IMR-90 (cell line): ENCODE results near the gene ESD.

Experiments used
- CEBPB ChIP-seq: IDR thresholded peaks from 2 replicates; pipeline ENCODE4 v1.6.1; 2012; ENCODE audit warnings: low read depth, low read length, improper control_type of control experiment
- CTCF ChIP-seq: conservative IDR thresholded peaks from 2 replicates; pipeline ENCODE4 v1.5.1; 2012; ENCODE audit warnings: mild to moderate bottlenecking, low read depth, low read length, improper control_type of control experiment
- MAFK ChIP-seq: IDR thresholded peaks from 2 replicates; pipeline ENCODE4 v1.6.1; 2012; ENCODE audit warnings: low read depth, low read length, improper control_type of control experiment
- MXI1 ChIP-seq: IDR thresholded peaks from 2 replicates; pipeline ENCODE4 v1.6.1; 2012; ENCODE audit warnings: low read depth, mild to moderate bottlenecking, low read length, moderate library complexity, borderline replicate concordance
- POLR2A ChIP-seq: IDR thresholded peaks from 2 replicates; pipeline ENCODE4 v1.6.1; 2012; ENCODE audit warnings: mild to moderate bottlenecking, low read depth, low read length
- RAD21 ChIP-seq: IDR thresholded peaks from 2 replicates; pipeline ENCODE4 v1.6.1; 2012; ENCODE audit warnings: low read length, improper control_type of control experiment
- RCOR1 ChIP-seq: IDR thresholded peaks from 2 replicates; pipeline ENCODE4 v1.6.1; 2012; ENCODE audit warnings: mild to moderate bottlenecking, low read length, improper control_type of control experiment; ENCODE audit not compliant: insufficient replicate concordance
- SMC3 ChIP-seq: fragments of 150-350 bp; IDR thresholded peaks from 2 replicates; pipeline ENCODE4 v1.6.1; 2016; ENCODE audit warnings: low read depth, mild to moderate bottlenecking, antibody characterized with exemption, low read length, moderate library complexity

- no peak for TF ChIP-seq CTCF
- TF ChIP-seq MXI1, result no peak
- no peak for TF ChIP-seq RAD21
- no peak for TF ChIP-seq POLR2A
- TF ChIP-seq MAFK, result no peak
- TF ChIP-seq CEBPB, result no peak
- no peak for TF ChIP-seq SMC3
- no peak for TF ChIP-seq RCOR1
These were observed 18.1 kb downstream of the ESD start for GRCh38 chr13:46778890-46779289.
